HG03457 (cell line): Measurements from ENCODE around the gene SCARB2.
A peak's percentile ranks its signal among the peaks of the same experiment; 100 is the strongest.
"Not testable (repeated sequence)": the region's sequence is repeated elsewhere in the genome, so short reads cannot be mapped to it uniquely, and the experiment has no call there.

Experiments used
- ATAC-seq: cut with Tn5 transposase; IDR thresholded peaks from one replicate; pipeline ENCODE4 v1.9.1; 2021; ENCODE audit warnings: moderate number of reproducible peaks; ENCODE audit not compliant: unreplicated experiment

Gene SCARB2, protein sequence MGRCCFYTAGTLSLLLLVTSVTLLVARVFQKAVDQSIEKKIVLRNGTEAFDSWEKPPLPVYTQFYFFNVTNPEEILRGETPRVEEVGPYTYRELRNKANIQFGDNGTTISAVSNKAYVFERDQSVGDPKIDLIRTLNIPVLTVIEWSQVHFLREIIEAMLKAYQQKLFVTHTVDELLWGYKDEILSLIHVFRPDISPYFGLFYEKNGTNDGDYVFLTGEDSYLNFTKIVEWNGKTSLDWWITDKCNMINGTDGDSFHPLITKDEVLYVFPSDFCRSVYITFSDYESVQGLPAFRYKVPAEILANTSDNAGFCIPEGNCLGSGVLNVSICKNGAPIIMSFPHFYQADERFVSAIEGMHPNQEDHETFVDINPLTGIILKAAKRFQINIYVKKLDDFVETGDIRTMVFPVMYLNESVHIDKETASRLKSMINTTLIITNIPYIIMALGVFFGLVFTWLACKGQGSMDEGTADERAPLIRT

DNA sequence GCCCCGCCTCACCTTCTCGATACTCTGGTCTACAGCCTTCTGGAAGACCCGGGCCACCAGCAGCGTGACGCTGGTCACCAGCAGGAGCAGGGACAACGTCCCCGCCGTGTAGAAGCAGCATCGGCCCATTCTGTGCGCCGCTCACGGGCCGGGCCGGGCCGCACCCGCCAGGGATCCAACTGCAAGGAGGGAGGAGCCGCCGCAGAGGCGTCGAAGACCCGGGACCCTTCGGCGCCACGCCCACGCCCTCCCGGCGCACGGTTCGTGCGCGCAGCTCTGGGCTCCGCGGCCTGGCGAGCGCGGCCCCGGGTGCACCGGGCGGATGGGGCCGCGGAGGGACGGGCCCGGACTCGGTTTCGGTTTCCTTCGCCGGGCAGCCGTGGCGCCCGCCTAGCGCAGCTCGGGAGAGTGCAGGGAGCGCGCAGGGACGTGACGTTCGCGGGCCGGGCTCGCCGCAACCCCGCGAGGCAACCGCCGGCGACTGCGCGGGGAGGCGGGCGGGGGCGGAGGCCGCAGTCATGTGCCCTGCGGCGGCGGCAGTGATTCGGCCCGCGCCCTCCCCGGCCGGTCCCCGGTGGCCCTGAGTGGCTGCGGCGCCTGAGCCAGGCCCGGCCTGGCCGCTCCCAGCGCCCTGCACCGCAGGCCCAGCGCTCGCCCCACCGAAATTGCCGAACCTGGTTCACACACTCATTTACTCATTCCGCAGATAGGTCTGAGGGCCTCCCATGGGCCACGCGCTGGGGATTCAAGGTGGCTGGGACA, at the start of gene SCARB2:
SCARB2 (minus strand) TSS at position 410 of the 762 bp plus-strand sequence; CDS start at position 129, 281 bp downstream.
- ATAC-seq = peak; percentile 68

DNA sequence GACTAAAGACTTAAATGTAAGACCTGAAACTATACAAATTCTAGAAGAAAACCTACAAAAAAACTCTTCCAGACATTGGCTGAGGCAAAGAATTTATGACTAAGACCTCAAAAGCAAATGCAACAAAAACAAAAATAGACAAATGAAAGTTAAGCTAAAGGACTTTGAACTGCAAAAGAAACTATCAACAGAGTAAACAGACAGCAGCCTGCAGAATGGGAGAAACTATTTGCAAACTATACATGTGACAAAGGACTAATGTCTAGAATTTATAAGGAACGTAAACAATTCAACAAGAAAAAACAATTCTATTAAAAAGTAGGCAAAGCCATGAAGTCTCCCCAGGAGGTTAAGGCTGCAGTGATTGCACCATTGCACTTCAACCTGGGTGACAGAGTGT, 46.9 kb upstream of the SCARB2 start:
- no peak for ATAC-seq

DNA sequence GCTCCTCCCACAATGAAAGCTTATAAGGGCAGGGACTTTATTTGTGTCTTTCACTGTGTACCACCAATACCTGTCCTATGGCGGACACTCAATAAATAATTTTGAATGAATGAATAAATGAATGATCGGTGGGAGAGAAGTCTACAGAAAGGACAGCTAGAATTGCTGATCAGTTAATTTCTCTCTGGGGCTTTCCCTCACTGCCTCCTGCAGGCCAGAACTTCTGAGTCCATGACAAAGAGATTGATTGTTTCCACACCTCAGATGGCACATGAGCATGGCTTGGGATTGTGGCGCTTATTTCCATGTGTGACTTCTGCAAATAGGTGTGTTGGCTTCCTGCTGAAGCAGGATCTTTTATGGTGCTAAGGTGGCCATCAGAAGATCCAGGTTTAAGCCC, 44.2 kb upstream of the SCARB2 start:
- no peak for ATAC-seq

DNA sequence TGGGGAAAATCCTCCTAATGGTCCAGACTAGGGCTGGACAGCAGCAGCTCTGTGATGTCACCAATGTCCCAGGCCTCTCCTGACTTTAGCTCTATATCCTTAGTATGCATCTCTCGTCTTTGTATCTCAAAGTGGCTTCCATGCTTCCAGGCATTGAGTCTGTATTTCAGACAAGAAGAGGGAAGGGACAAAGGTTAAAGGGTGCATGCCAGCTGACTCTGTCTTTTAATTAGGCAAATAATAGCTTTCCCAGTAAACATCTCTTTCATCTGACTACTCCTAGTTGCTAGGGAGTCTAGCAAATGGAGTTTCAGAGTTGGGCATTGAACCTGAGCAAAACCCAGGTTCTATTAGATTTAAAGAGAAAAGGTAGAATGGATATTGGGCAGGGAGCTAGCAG, 43.3 kb upstream of the SCARB2 start:
- no peak for ATAC-seq

DNA sequence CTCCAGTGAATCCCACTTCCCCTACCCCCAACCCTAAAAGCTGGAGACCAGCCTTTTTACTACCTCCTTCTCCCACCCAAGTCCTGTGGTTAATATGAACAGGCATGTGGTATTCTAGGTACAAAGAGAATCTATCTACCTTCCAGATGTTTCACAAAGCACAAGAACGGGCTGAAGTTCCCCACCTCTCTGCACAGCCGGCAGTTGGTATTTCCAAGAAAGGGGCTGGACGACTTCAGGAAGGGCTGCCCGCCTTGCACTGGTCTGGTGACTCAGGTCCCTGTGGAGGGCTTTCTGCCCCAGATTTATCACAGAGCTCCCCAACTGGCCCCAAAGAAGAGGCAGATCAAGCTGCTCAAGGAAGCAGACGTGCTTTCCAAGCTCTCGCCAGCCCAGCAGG, 42.4 kb upstream of the SCARB2 start:
- no peak for ATAC-seq

DNA sequence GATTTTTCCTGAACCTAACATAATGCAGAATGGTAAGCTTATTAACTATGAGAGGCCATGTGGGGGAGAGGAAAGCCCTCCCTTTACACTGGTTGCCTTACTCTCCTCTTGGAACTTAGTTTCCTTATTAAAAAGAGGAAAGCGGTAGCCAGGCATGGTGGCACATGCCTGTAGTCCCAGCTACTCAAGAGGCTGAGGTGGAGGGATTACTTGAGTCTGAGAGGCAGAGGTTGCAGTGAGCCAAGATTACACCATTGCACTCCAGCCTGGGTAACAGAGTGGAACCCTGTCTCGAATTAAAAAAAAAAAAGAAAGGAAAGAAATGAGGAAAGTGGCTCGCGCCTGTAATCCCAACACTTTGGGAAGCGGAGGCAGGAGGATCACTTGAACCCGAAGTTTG, 39.9 kb upstream of the SCARB2 start:
- no peak for ATAC-seq

DNA sequence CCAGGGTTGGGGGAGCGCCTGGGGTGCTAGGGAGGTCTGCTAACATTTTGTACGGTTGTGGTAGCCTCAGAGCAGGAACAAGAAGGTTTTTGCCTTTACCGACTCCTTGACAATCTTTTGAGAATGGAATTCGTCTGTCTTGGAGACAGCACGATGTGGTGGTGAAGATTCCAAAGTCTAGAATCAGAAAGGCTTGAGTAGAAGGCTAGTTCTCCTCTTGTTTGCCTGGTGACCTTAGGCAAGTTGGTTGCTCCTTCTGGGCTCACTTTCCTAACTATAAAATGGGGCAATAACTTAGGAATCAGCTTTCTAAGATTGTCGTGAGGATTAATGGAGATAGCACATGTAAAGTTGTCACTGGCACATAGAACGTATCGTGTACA, 38.6 kb upstream of the SCARB2 start:
- no peak for ATAC-seq

DNA sequence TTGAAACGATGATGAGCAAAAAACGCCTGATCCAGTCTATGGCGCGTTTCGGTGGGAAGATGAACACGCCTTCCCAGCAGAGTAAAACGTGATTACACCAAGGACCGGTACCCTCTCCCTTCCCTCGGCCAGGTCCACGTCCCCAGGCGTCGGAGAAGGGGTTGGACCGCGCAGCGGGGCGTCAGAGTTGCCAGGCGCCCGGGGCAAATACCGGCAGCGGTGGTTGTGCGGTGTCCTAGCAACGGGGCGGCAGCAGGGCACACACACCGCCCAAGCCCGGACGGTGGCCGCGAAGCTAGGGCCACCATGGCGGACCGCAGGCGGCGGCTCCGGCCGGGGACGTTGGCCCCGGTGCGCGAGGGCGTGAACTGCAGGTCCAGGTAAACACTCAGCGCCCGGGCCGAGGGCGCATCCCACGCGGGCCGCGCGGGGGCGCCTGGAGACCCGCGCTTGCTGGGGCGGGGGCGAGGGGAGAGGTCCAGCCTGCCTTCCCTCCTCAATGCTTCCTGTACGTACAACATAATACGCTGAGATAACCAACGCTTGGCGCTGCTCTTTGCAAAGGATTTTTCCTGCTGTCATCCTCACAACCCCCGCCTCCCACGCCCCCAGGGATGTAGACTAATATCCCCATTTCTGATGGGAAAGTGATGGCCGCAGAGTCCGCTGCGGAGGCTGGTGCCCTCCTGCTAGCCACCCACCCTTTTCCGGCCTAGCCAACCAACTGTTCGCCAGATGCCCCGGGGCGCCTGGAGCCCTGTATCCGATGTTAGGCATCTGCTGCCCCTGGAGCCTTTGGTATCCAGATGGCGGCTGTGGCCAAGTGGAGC, 38.0 kb upstream of the SCARB2 start, which contains the start of gene FAM47E:
FAM47E (plus strand) TSS at position 281 of the 830 bp plus-strand sequence; CDS start at position 307, 26 bp downstream.
- ATAC-seq = no peak

DNA sequence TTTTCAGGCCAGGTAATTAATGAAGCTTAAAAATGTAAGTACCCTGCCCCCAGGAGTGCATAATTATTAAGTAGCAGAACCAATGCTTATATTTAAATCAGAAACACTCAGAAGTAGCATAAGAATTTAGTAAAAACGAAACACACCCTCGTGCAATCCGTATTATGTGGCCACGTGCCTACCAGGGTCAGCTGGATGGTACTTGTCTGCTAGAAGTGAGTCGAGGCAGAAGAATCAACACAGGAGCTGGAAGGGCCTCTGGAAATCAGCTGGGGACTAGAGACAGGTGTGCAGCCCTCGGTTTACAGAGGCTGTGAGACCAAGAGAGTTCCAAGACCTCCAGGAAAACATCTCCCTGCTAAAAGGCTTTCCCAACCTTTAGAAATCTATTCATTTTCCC, 37.3 kb upstream of the SCARB2 start:
- no peak for ATAC-seq

DNA sequence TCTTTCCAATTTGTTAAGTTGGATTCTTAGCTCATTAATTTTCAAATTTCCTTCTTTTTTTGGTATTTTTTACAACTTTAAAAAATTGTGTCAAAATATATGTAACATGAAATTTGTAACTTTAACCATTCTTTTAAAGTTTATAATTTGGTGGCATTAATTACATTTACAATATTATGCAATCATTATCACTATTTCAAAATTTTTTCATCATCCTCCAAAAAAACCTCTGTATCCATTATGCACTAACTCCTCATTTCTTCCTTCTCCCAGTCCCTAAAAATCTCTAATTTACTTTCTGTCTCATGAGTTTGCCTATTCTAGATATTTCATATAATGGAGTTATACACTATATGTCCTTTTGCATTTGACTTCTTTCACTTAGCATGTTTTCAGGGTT, 33.2 kb upstream of the SCARB2 start:
- no peak for ATAC-seq

DNA sequence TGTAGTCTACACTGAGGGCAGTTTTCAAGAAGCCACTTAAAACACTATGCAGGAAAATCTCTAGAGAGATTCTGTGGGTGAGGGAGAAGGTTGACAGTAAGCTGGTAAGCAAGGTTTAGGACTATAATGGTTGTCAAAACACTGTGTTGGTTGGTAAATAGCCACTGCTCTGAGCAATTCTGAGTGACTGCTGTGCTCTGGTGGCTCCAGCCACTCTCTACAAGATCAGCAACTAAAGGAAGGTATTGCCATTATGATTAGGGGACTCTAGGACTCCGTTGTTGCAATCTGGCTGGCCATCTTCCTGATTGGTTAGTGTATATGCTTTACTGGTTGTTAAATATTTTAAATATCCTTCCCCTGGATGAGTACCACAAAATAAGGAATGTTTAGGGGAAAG, 32.4 kb upstream of the SCARB2 start:
- ATAC-seq = no peak

DNA sequence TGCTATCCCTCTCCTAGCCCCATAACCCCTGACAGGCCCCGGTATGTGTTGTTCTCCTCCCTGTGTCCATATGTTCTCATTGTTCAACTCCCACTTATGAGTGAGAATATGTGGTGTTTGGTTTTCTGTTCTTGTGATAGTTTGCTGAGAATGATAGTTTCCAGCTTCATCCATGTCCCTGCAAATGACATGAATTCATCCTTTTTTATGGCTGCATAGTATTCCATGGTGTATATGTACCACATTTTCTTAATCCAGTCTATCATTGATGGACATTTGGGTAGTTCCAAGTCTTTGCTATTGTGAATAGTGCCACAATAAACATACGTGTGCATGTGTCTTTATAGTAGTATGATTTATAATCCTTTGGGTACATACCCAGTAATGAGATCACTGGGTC, 30.3 kb upstream of the SCARB2 start:
- not testable (repeated sequence) for ATAC-seq

DNA sequence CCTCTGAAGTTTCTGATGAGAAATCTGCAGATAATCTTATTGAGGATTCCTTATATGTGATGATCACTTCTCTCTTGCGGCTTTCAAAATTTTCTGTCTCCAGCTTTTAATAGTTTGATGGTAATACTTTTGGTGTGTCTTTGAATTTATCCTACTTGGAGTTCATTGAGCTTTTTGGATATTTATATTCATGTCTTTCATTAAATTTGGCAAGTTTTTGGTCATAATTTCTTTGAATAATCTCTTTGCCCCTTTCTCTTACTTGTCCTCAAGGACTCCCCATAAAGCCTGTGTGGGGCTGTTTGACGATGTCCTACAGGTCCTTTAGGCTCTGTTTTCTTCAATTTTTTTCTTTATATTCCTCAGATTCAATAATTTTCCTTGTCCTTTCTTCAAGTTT, 26.6 kb upstream of the SCARB2 start:
- ATAC-seq = no peak

DNA sequence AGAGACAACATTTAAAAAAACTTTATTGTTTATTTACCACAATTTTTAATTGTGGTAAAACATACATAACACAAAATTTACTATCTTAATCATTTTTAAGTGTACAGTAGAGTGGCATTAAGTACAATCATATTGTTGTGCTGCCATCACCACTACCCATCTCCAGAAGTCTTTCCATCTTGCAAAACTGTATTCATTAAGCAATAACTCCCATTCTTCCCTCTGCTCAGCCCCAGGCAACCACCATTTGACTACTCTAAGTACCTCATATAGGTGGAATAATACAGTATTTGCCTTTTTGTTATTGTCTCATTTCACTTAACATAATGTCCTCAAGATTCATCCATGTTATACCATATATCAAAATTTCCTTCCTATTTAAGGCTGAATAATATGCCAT, 25.1 kb upstream of the SCARB2 start:
- no peak for ATAC-seq

DNA sequence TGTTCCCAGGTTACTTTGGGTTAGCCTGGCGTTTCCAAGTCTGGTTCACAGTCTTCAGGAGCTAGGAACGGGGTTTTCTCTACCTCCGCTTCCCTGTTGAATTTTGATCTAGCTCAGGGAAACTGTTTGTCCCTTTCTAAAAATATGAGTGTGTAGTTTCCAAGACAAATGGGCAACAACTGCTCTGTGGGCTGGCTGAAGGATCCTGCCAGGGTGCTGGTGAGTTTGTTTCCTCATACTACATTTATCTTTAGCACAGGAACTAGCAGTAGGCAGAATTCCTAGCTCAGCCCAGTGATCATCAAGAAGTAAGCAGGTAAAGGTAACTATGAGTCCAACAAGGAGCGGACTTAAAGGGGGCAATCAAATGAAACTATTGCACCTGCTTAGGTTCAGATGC, 24.6 kb upstream of the SCARB2 start:
- no peak for ATAC-seq

DNA sequence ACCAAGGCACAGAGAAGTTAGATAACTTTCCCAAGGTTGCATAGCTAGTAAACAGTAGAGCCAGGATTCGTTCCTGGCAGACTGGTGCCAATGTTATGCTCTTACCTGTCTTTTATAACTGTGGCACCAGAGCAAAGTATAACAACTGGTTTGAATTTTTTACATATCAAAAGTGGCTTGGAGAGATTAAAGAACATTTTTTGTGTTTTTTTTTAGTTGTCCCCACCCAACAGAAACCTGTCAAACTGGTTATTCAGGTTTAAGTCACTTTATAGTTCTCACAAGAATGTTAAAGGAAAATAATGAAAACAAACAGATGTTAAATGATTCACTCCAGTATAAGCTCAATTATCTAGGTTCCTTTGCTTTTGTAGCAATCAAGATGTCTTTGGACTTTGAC, 22.3 kb upstream of the SCARB2 start:
- no peak for ATAC-seq

DNA sequence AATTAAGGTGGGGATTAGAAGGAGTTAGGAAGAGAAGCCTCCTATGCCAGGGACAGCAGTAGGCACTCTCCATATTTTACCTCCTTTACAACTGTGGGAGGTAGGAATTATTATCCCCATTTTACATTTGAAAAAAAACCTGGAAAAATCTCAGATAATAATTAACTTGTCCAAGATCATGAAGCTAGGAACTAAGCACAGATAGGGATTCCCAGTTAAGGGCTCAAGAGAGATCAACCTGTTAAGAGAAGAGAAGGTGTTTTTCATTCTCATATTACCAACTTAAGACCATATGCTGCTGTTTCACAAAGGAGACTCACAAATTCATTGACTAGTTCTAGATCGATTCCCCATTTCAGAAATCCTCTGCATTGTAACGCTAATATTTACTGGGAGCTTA, 21.8 kb upstream of the SCARB2 start:
- ATAC-seq = no peak

DNA sequence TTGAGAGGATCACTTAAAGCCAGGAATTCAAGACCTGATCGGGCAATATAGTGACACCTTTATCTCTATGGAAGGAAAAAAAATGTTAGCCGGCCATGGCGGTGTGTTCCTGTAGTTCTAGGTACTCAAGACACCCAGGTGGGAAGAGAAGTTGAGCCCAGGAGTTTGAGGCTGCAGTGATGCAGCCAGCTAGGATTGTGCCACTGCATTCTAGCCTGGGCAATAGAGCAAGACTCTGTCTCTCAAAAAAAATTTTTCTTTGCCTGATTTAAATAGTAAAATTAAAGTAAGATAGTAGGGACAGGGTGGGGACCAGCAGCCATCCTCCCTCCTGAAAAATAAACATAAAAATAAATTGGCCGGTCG, 21.0 kb upstream of the SCARB2 start:
- ATAC-seq = no peak

DNA sequence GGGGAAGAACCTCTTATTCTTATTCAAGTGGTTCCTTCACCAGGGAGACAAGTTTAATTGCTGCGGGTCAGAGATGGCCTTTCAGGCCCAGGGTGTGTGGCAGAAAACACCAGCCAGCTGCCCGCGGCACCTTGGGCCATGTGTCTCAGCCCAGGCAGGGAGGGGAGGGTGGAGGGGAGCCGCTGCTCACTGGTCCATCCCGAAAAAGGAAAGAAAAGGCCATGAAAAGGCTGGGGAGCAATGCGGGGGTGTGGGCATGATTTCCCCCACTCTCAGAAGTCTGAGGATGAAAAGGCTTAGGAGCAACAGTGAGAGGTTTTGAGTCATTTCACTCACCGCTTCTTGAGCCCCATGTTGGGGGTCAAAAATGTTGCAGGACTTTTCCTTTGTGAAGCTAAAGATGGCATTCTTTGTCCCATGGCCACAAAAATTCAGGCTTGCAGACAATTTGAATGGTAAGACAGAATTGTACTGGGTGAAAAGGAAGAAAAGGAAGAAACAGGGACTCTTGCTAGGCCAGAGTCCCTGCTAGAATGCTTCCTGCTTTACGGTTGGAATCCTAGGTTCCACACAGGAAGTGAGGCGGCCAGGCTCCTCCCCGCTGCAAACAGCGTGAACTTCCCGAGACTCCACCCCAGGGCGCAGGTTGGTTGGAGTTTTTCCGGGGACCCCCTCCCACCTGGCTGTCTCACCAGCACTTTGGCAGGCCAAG, 20.5 kb upstream of the SCARB2 start:
- ATAC-seq = no peak

DNA sequence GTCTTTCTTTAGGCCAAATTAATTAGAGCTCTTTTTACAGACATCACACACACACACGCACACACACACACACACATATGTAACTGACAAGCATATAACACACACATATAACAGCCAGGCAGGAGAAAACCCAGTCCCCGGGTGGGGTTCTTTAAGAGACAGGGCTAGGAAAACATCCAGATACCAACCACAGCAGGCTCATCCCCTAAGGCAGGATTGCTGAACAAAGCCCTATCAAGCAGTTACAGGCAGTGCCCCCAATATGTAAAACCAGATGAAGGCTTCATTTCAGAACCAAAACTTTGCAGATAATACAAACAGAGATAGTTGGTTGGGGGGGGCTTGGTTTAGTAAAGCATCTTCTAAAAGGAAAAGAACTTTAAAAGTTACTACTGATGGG, 19.9 kb upstream of the SCARB2 start:
- ATAC-seq = no peak

DNA sequence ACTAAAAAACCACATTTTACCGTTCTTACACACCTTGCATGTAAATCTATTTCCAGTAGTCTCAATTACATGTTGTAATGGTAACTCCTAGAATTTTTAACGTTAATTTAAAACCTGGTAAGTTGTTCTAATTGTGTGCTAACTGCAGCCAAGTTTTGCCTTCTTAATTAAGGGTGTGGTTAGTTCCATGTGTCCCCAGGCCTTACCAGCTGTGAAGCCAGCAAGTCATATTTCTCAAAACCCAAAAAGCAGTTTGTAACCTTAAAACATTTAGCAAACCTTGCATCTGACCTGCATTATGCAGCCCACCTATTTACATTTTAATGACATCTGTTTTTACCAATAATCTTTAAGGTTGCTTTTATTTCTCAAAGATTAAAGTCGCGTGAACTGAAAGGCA, 19.5 kb upstream of the SCARB2 start:
- ATAC-seq = no peak
